Heart right ventricle (tissue), 16 donors: ENCODE results near the gene TTLL7. TPM values are rescaled to one million over a fixed set of nuclear protein-coding genes. Genes with fewer than 3 reads are reported as not detected.

Experiments used
- ATAC-seq, 8 donors: fragments of 200-7000 bp; cut with Tn5 transposase; one replicate each; pipeline ENCODE4 v1.9.1; 2020; ENCODE audit warnings: mild to moderate bottlenecking in 8 of 8, moderate library complexity in 8 of 8, moderate number of reproducible peaks in 1 of 8
- DNase-seq, 2 donors: peaks; one replicate each; pipeline ENCODE4 v3.0.0-alpha.2; 2020
- H3K27ac ChIP-seq, 10 donors: fragments of 200-600 bp; sonication (generic) in 2 of 10; one replicate each; pipeline versions ENCODE4 v1.5.0 to v1.8.0; 2020 to 2022; ENCODE audit warnings: mild to moderate bottlenecking in 3 of 10
- H3K27me3 ChIP-seq, 7 donors: fragments of 200-600 bp; one replicate each; pipeline ENCODE4 v1.8.0; 2021 to 2022; ENCODE audit warnings: mild to moderate bottlenecking in 2 of 7
- H3K36me3 ChIP-seq, 9 donors: fragments of 200-600 bp; sonication (generic) in 1 of 9; one replicate each; pipeline versions ENCODE4 v1.5.0 to v1.8.0; 2020 to 2022; ENCODE audit warnings: mild to moderate bottlenecking in 2 of 9
- H3K4me1 ChIP-seq, 9 donors: fragments of 200-600 bp; sonication (generic) in 1 of 9; one replicate each; pipeline versions ENCODE4 v1.5.0 to v1.8.0; 2020 to 2022; ENCODE audit warnings: mild to moderate bottlenecking in 4 of 9
- H3K4me3 ChIP-seq, 10 donors: fragments of 200-600 bp; sonication (generic) in 2 of 10; one replicate each; pipeline versions ENCODE4 v1.5.0 to v1.8.0; 2020 to 2022; ENCODE audit warnings: mild to moderate bottlenecking in 7 of 10, moderate library complexity in 2 of 10
- H3K9me3 ChIP-seq, 11 donors: fragments of 200-600 bp in 10 of 11; sonication (generic) in 2 of 11; one replicate each; pipeline versions ENCODE4 v1.5.0 to v1.8.0; 2013 to 2022; ENCODE audit warnings: mild to moderate bottlenecking in 2 of 11, control low read depth in 1 of 11, moderate library complexity in 1 of 11
- CTCF ChIP-seq, 9 donors: fragments of 200-600 bp; sonication (generic) in 2 of 9; IDR thresholded peaks; one replicate each; pipeline versions ENCODE4 v1.5.0 to v1.8.0; 2021 to 2022; ENCODE audit warnings: antibody characterized with exemption in 9 of 9, mild to moderate bottlenecking in 5 of 9, moderate library complexity in 1 of 9
- WGBS, 2 donors: extraction: QIAGEN DNeasy Blood & Tissue Kit; methylation state at CpG; one replicate each; pipeline ENCODE4 v1.1.7; 2013; ENCODE audit warnings: inconsistent platforms in 1 of 2; 5-methylcytosine and 5-hydroxymethylcytosine counted together
- intact Hi-C, 10 donors: fragments of 100-400 bp; cut with DNase I; formaldehyde crosslinking; loops; one replicate each; pipeline versions ENCODE4 v1.11.1 to v1.14.2; 2022
- polyA plus RNA-seq, 2 donors: library from polyadenylated mRNA; stranded (reverse); fragments of 200-250 nt; gene quantifications; one replicate each; pipeline ENCODE4 v1.2.3, GENCODE V29; 2013
- total RNA-seq, 10 donors: library from RNA; stranded (reverse); fragmentation: NEBNext Ultra II Directional in 3 of 10; extraction: Animal tissue kit (Norgen Biotek cat#: 25700) in 3 of 10; gene quantifications; one replicate each; pipeline versions ENCODE4 v1.2.1 to v1.2.4, GENCODE V29; 2021 to 2023
- donor health status: Arrhythmogenic right ventricular cardiomyopathy.
- donor health status: ischemic (EF 13 %, LVEDD 7.1; RV severe dilation, severe dysfunction).
- donor health status: healthy with polysubstance abuse.
- donor health status: DM: no; HTN: yes; CAD: no.
- donor health status: DM: no; HTN: no; CAD: no.
- donor health status: ischemic (EF 25% LVEDD 6.9; RV normal size, moderate dysfunction).
- donor health status: ischemic (EF 25% LVEDD 5.7; RV mildly dilated, moderate dysfunction).
- donor health status: healthy.
- donor health status: DM: yes; HTN: yes; CAD: no.
- donor health status: Ischemic cardiomyopathy.
- donor health status: ischemic (EF 35%, LVEDD 5.7; RV mildly dilated, moderate dysfunction).
- donor health status: nonischemic (EF 11% LVEDD 7.7; RV severe dilation, severe dysfunction).
- donor health status: DM: yes; HTN: yes; CAD: no.
- donor health status: PGD.
- donor health status: ischemic (EF 29% LVEDD 5.4; RV normal size, mild dysfunction).
- donor health status: nonischemic (EF 23%, LVEDD 6.1; RV moderate dilation, normal function).

The TTLL7 gene
- total and polyA plus RNA-seq, 12 donors = 1.0 to 12.1 (median 3.7) TPM

GRCh38 chr1:83964153-83964552 is 34.8 kb downstream of the TTLL7 start:
- H3K4me1 ChIP-seq = peaks cover 0 to 30% (median 7%) of the 10 kb centered on the region in 9 donors
- no peaks in the 10 kb centered on the region for H3K9me3 ChIP-seq

DNA sequence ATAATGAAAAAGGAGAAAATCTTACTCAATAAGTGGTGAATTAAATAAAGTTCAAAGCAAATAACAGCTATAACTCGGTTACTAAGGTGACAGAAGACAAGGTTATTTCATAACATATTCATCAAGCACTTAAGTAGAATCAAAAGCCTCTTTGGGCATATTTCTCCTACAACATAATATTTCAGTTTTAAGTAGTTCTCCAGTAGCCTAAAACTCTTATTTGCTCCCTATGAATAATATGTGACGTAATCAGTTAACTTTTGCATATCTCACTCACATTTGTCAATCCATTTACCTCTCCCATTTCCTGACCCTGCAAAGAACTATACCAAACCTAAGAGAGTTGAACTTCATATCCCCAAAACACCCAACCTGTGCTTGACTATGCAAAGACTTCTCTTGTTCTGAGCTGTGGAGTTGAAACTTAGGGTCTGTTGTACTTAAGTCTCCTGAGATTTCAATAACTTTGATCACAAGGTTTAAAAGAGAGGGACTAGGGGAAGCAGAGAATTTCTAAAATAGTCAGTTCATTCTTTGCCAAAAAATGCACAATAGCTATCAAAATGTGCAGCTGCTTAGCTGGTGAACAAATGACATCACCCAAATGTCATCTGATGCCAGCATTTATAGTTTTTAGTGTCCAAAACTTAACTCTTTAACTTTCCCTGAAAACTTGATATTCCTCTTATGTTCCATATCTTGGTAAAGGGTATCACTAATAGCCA is 37.2 kb downstream of the TTLL7 start:
- ATAC-seq (no peak), DNase-seq (no peak)
- no peak for TF ChIP-seq CTCF (IDR thresholded peaks at IDR 0.05)
- H3K4me3 ChIP-seq = no peak overlapping the region
- peaks cover 0 to 30% (median 7%) of the 10 kb centered on the region in 9 donors for H3K4me1 ChIP-seq
- WGBS, 2 donors = 64 to 78% methylated on average over 2 of the region's 2 CpGs
- intact Hi-C loops = no loop called here
- no peaks in the 10 kb centered on the region for H3K36me3 ChIP-seq
- H3K9me3 ChIP-seq = no peaks in the 10 kb centered on the region
- H3K27ac ChIP-seq = no peak overlapping the region
- no peaks in the 10 kb centered on the region for H3K27me3 ChIP-seq

More at GRCh38 chr1:83964153-83964552, 34.8 kb downstream of the TTLL7 start:
- H3K4me3 ChIP-seq = no peak overlapping the region
- no peaks in the 10 kb centered on the region for H3K36me3 ChIP-seq
- H3K27ac ChIP-seq = peak overlapping the region in 2 of 10 donors; percentile 17 to 32
- H3K27me3 ChIP-seq = no peaks in the 10 kb centered on the region
- no peak for TF ChIP-seq CTCF (IDR thresholded peaks at IDR 0.05)
- ATAC-seq (no peak), DNase-seq (no peak)
- intact Hi-C loops = no loop called here

- DNase-seq = no peak
- no peaks in the 10 kb centered on the region for H3K36me3 ChIP-seq
- no peak overlapping the region for H3K4me3 ChIP-seq
- no peaks in the 10 kb centered on the region for H3K27me3 ChIP-seq
- H3K9me3 ChIP-seq = no peaks in the 10 kb centered on the region
- ATAC-seq = no peak
- H3K27ac ChIP-seq = no peak overlapping the region
- H3K4me1 ChIP-seq = peaks cover 0 to 30% (median 7%) of the 10 kb centered on the region in 9 donors
- intact Hi-C loops = no loop called here
- no peak for TF ChIP-seq CTCF (IDR thresholded peaks at IDR 0.05)
Observed at GRCh38 chr1:83960669-83961277, 38.2 kb downstream of the TTLL7 start.

GRCh38 chr1:83959824-83960498 is 39.0 kb downstream of the TTLL7 start:
- TF ChIP-seq CTCF (IDR thresholded peaks at IDR 0.05) = no peak
- Histone ChIP-seq H3K4me1 (peaks cover 0 to 30% (median 7%) of the 10 kb centered on the region in 9 donors), H3K9me3 (no peaks in the 10 kb centered on the region), H3K4me3 (no peak overlapping the region), H3K27ac (no peak overlapping the region), H3K27me3 (no peaks in the 10 kb centered on the region), H3K36me3 (no peaks in the 10 kb centered on the region)
- WGBS, 2 donors = 92 to 98% methylated on average over 1 of the region's 1 CpG
- intact Hi-C loops = no loop called here
- DNase-seq (no peak), ATAC-seq (no peak)
